Measurements from ENCODE around the gene HMGB3. TPM values are rescaled to one million over a fixed set of nuclear protein-coding genes. Genes with fewer than 3 reads are reported as not detected.

HMGB3 gene
- total RNA-seq, 1 experiment from 2014 or later: 251 TPM

DNA sequence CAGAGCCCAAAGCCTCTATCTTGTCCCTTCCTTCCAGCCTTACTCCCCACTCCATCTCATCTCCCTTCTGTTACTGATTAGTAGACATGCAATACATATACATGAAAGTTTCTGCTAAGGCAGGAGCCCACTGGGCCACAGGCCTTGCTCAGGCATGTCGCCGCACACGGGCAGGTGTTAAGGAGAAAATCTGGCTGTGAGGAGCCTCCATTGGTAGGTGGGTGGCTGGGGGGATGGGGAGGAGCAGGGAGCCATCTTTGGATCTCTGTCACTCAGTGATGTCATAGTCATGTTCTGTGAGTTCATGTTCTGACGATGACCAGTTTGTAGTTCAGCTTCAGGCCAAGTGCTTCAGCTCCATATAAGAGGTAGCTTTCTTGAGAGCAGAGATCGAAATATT is 2.9 kb upstream of the HMGB3 start:
- ChIA-PET POLR2A (interaction anchor here (0.6 kb wide), 1 partner anchor 11 kb away, joined by 3 read pairs; no protein-coding TSS in a partner anchor), CTCF (no interaction called here)
- in situ Hi-C loops (cut with HindIII; ENCODE audit: low pct_unique_long_range_greater_than_20kb, low sequenced_read_pairs): no loop called here

DNA sequence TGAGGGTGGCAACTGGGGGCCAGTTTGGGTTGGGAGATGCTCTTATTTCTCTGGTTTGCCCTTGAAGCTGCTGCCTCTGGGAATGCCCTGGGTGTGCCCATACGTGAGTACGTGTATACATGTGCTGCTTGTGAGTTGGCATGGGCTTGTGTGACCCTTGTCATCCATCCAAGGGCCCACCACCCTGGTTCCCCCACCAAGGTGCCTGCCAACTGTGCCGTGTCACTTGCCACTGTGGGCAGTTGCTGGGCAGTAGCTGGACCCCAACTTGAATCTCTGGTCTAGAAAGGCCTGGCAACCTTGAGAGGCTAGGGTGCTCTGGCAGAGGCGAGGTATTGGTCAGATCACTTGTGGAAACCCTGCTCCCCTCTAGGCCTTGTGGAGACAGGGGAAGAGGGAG is 2.4 kb upstream of the HMGB3 start:
- peaks cover 3% of the 10 kb centered on the region for H3K36me3 ChIP-seq (ENCODE audit: control insufficient read depth, insufficient read depth, low read length)
- in situ Hi-C loops (cut with HindIII; ENCODE audit: low pct_unique_long_range_greater_than_20kb, low sequenced_read_pairs) (no loop called here), intact Hi-C loops (cut with micrococcal nuclease; ENCODE audit: unreplicated experiment) (loop anchor here (5.0 kb wide), 2 partner anchors 83 to 208 kb away; partner anchors contain the start of gene CD99L2)
- ChIA-PET POLR2A (no interaction called here), CTCF (no interaction called here)
- no peak for TF ChIP-seq CTCF (IDR thresholded peaks at IDR 0.05)
- no peak for TF ChIP-seq POLR2AphosphoS5 (IDR thresholded peaks at IDR 0.05; ENCODE audit: low read depth, low read length)
- TF ChIP-seq, protein P1, sequence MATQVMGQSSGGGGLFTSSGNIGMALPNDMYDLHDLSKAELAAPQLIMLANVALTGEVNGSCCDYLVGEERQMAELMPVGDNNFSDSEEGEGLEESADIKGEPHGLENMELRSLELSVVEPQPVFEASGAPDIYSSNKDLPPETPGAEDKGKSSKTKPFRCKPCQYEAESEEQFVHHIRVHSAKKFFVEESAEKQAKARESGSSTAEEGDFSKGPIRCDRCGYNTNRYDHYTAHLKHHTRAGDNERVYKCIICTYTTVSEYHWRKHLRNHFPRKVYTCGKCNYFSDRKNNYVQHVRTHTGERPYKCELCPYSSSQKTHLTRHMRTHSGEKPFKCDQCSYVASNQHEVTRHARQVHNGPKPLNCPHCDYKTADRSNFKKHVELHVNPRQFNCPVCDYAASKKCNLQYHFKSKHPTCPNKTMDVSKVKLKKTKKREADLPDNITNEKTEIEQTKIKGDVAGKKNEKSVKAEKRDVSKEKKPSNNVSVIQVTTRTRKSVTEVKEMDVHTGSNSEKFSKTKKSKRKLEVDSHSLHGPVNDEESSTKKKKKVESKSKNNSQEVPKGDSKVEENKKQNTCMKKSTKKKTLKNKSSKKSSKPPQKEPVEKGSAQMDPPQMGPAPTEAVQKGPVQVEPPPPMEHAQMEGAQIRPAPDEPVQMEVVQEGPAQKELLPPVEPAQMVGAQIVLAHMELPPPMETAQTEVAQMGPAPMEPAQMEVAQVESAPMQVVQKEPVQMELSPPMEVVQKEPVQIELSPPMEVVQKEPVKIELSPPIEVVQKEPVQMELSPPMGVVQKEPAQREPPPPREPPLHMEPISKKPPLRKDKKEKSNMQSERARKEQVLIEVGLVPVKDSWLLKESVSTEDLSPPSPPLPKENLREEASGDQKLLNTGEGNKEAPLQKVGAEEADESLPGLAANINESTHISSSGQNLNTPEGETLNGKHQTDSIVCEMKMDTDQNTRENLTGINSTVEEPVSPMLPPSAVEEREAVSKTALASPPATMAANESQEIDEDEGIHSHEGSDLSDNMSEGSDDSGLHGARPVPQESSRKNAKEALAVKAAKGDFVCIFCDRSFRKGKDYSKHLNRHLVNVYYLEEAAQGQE (IDR thresholded peaks at IDR 0.05; ENCODE audit: insufficient read depth in 1 of 2, low read depth in 2 of 2, low read length in 1 of 2): no peak
- TF ChIP-seq TCF7L2 (IDR thresholded peaks at IDR 0.05; ENCODE audit: low read depth, low read length): no peak
- no peak for TF ChIP-seq SIN3A (IDR thresholded peaks at IDR 0.05; ENCODE audit: borderline replicate concordance, insufficient read depth, low read depth, low read length)
- no peak overlapping the region for H3K27ac ChIP-seq (ENCODE audit: low read length)
- peaks cover 16% of the 10 kb centered on the region for H3K4me1 ChIP-seq (ENCODE audit: control insufficient read depth, insufficient read depth, low read length)
- no peak for DNase-seq (ENCODE audit: low read depth, low spot score)
- no peak overlapping the region for H3K4me3 ChIP-seq (ENCODE audit: low read depth in 2 of 2, low read length in 2 of 2)
- H3K9me3 ChIP-seq (ENCODE audit: control insufficient read depth, insufficient read depth, low read depth, low read length): no peaks in the 10 kb centered on the region
- no peaks in the 10 kb centered on the region for H3K27me3 ChIP-seq (ENCODE audit: control insufficient read depth, insufficient read depth, low read length)
- ATAC-seq: no peak
- BruUV-seq (replicated peaks): no TSS peak

More for the DNA sequence above, 2.9 kb upstream of the HMGB3 start:
- DNase-seq (ENCODE audit: low read depth, low spot score) (no peak), ATAC-seq (no peak)
- H3K9me3 ChIP-seq (ENCODE audit: control insufficient read depth, insufficient read depth, low read depth, low read length): no peaks in the 10 kb centered on the region
- no peaks in the 10 kb centered on the region for H3K36me3 ChIP-seq (ENCODE audit: control insufficient read depth, insufficient read depth, low read length)
- intact Hi-C loops (cut with micrococcal nuclease; ENCODE audit: unreplicated experiment): loop anchor here (5.0 kb wide), 2 partner anchors 83 to 208 kb away; partner anchors contain the start of gene CD99L2
- H3K27ac ChIP-seq (ENCODE audit: low read length): no peak overlapping the region
- TF ChIP-seq, protein P1 (IDR thresholded peaks at IDR 0.05; ENCODE audit: insufficient read depth in 1 of 2, low read depth in 2 of 2, low read length in 1 of 2): no peak
- TF ChIP-seq POLR2AphosphoS5 (IDR thresholded peaks at IDR 0.05; ENCODE audit: low read depth, low read length) (no peak), TCF7L2 (IDR thresholded peaks at IDR 0.05; ENCODE audit: low read depth, low read length) (no peak), CTCF (IDR thresholded peaks at IDR 0.05) (no peak), SIN3A (IDR thresholded peaks at IDR 0.05; ENCODE audit: borderline replicate concordance, insufficient read depth, low read depth, low read length) (no peak)
- H3K4me3 ChIP-seq (ENCODE audit: low read depth in 2 of 2, low read length in 2 of 2): no peak overlapping the region
- H3K4me1 ChIP-seq (ENCODE audit: control insufficient read depth, insufficient read depth, low read length): peaks cover 11% of the 10 kb centered on the region
- H3K27me3 ChIP-seq (ENCODE audit: control insufficient read depth, insufficient read depth, low read length): no peaks in the 10 kb centered on the region
- BruUV-seq (replicated peaks): no TSS peak
